ENCODE results near the gene HIVEP3.

DNA sequence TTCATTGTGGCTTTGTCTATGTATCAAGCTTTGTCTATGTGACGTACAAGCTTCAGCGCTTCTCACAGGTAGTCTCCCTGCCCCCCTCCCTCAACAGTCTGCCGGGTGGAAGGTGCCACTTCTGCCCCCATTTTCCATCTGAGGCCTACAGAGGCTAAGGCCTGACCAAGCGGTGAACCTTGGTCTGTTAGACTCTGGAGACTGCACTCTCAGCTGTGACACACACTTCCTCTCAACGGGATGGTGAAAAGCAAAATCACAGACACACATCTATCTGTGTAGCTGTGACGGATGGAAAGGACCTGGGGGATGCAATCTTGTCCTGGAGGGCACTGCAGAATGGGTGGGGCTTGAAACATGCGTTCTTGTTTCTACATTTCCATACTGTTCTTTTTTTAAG is 281.4 kb downstream of the HIVEP3 start:
- TF ChIP-seq YY1 (IDR thresholded peaks at IDR 0.05; ENCODE audit: insufficient read depth, insufficient replicate concordance, low read depth, low read length) (no peak), CHD2 (IDR thresholded peaks at IDR 0.05; ENCODE audit: low read depth, low read length) (no peak), ZFP37 (CRISPR knock-in tag; IDR thresholded peaks at IDR 0.05; ENCODE audit: borderline replicate concordance) (no peak)

Measured in HepG2 (cell line).